ENCODE measurements around the gene JOSD2. TPM values are rescaled to one million over a fixed set of nuclear protein-coding genes. Genes with fewer than 3 reads are reported as not detected.

The JOSD2 gene
- total and polyA plus RNA-seq, 9 of the 15 experiments (the other 6 are each of a cell fraction or from before 2014, with no cell fraction given): 0.06 to 14.4 (median 3.1) TPM

GRCh38 chr19:50466706-50467039, 44.3 kb downstream of the JOSD2 start:
- H3K4me1 ChIP-seq (replicated peaks in 1 of 2; ENCODE audit: control insufficient read depth in 2 of 2, insufficient read depth in 2 of 2, low read length in 2 of 2): peaks cover 8 to 35% of the 10 kb centered on the region in 2 experiments; a peak in 4 of 5 replicates
- H3K27me3 ChIP-seq (ENCODE audit: control insufficient read depth in 2 of 2, insufficient read depth in 2 of 2, low read length in 2 of 2): peaks cover 0 to 18% of the 10 kb centered on the region in 2 experiments; a peak in 3 of 5 replicates
- H3K36me3 ChIP-seq (ENCODE audit: control insufficient read depth, insufficient read depth, low read length): no peaks in the 10 kb centered on the region
- POLR2A ChIA-PET: interaction anchor here (1.2 to 1.5 kb wide), 4 partner anchors 8 to 109 kb away, joined by 3 to 9 read pairs (median 6); partner anchors contain the start of gene POLD1
- no peak overlapping the region for H3K4me2 ChIP-seq (ENCODE audit: insufficient read depth, low read length)
- peak overlapping the region in 1 of 2 experiments; percentile 53; a peak in 2 of 4 replicates for H3K9ac ChIP-seq (ENCODE audit: insufficient read depth in 1 of 2, low read depth in 2 of 2, low read length in 2 of 2)
- WGBS (ENCODE audit: insufficient coverage, low coverage, missing lambda C conversion rate): 74% methylated on average over 11 of the region's 11 CpGs
- no peaks in the 10 kb centered on the region for H3K79me2 ChIP-seq (ENCODE audit: control insufficient read depth, insufficient read depth, low read length)
- DNase-seq (ENCODE audit: extremely low read depth in 1 of 4, low spot score in 3 of 4) (no peak), FAIRE-seq (peak; percentile 26), ATAC-seq (no peak)
- peak overlapping the region; percentile 85 for H2AFZ ChIP-seq (ENCODE audit: low read depth, low read length)
- no peaks in the 10 kb centered on the region; the same call in 1 of the 2 replicates for H3K9me3 ChIP-seq (replicated peaks; ENCODE audit: control insufficient read depth, insufficient read depth, low read depth, low read length)
- no peaks in the 10 kb centered on the region for H4K20me1 ChIP-seq (replicated peaks; ENCODE audit: control insufficient read depth, insufficient read depth, low read length)
- no peak overlapping the region for H3K4me3 ChIP-seq
- no peak overlapping the region for H3K27ac ChIP-seq (ENCODE audit: extremely low read depth, low read depth, low read length)
- intact Hi-C loops (cut with micrococcal nuclease): no loop called here
- BruUV-seq (replicated peaks): no TSS peak
- CTCF ChIA-PET (ENCODE audit: low intra/inter-chr PET ratio): no interaction called here
- no peaks in the 10 kb centered on the region for H3K9me1 ChIP-seq (ENCODE audit: control insufficient read depth, insufficient read depth, low read length)
- in situ Hi-C loops (cut with MboI): no loop called here
- TF ChIP-seq NR2C1 (IDR thresholded peaks at IDR 0.05): peak; percentile 51
- TF ChIP-seq NR2C1 (tag; IDR thresholded peaks at IDR 0.05): peak; percentile 40; the same call in 1 of the 2 replicates
- no peak for TF ChIP-seq SNRNP70 (optimal IDR thresholded peaks at IDR 0.05; ENCODE audit: low read depth, low read length)
- TF ChIP-seq GATAD2A (IDR thresholded peaks at IDR 0.05): no peak
- no peak for TF ChIP-seq NFIC (IDR thresholded peaks at IDR 0.05)
- no peak for TF ChIP-seq POLR2G (IDR thresholded peaks at IDR 0.05; ENCODE audit: low read depth, low read length)
- no peak for TF ChIP-seq HNRNPK (IDR thresholded peaks at IDR 0.05; ENCODE audit: low read depth, low read length, poor library complexity, severe bottlenecking)
- no peak for TF ChIP-seq CXXC5 (CRISPR knock-in tag; IDR thresholded peaks at IDR 0.05)
- no peak for TF ChIP-seq E4F1 (CRISPR knock-in tag; IDR thresholded peaks at IDR 0.05; ENCODE audit: borderline replicate concordance)
- no peak for TF ChIP-seq ELF4 (CRISPR knock-in tag; IDR thresholded peaks at IDR 0.05)
- no peak for TF ChIP-seq HDAC8 (tag; IDR thresholded peaks at IDR 0.05)
- no peak for TF ChIP-seq SMARCB1 (IDR thresholded peaks at IDR 0.05; ENCODE audit: insufficient read length, low read depth)
- TF ChIP-seq NR2C2 (CRISPR knock-in tag; IDR thresholded peaks at IDR 0.05): no peak
- TF ChIP-seq NR2C2 (tag; IDR thresholded peaks at IDR 0.05): peak; percentile 8; the same call in 1 of the 2 replicates
